ENCODE results near the gene HCST. TPM values are rescaled to one million over a fixed set of nuclear protein-coding genes. Genes with fewer than 3 reads are reported as not detected.
"Not testable (repeated sequence)": the region's sequence is repeated elsewhere in the genome, so short reads cannot be mapped to it uniquely, and the experiment has no call there.

HCST gene
- total and polyA plus RNA-seq, 10 donors, result 31.5 to 130 (median 63.9) TPM

DNA sequence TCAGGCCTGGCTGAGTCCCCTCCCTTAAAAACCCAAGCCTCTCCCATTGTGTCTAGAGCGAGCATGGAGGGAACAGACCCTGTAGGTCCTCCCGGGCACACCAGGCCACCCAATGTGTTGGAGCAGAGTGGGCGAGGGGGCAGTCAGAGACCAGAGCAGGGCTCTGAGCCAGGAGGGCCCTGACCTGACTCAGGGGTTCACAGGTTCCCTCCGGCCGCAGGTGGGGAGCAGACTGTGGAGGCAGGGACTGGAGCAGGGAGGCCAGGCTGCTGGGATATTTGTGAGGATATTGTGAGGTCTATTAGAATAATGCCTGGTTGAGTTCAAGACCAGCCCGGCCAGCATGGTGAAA, 7.3 kb downstream of the HCST start:
- DNase-seq, result no peak
- 41 to 61% (median 52%) methylated on average over 6 of the region's 6 CpGs for WGBS, 5 donors
- Histone ChIP-seq H3K36me3 (peaks cover 0 to 14% (median 0%) of the 10 kb centered on the region in 6 donors), H3K4me3 (peak overlapping the region in 1 of 8 donors; percentile 89), H3K27ac (peak overlapping the region; percentile 21 to 99 (median 96)), H3K4me1 (peaks cover 0 to 100% (median 49%) of the 10 kb centered on the region in 6 donors), H3K9me3 (no peaks in the 10 kb centered on the region), H3K27me3 (replicated peaks in 1 of 7) (no peaks in the 10 kb centered on the region)
- TF ChIP-seq POLR2AphosphoS5 (IDR thresholded peaks at IDR 0.05), result no peak
- TF ChIP-seq POLR2A (IDR thresholded peaks at IDR 0.05), result no peak
- TF ChIP-seq, protein P1, sequence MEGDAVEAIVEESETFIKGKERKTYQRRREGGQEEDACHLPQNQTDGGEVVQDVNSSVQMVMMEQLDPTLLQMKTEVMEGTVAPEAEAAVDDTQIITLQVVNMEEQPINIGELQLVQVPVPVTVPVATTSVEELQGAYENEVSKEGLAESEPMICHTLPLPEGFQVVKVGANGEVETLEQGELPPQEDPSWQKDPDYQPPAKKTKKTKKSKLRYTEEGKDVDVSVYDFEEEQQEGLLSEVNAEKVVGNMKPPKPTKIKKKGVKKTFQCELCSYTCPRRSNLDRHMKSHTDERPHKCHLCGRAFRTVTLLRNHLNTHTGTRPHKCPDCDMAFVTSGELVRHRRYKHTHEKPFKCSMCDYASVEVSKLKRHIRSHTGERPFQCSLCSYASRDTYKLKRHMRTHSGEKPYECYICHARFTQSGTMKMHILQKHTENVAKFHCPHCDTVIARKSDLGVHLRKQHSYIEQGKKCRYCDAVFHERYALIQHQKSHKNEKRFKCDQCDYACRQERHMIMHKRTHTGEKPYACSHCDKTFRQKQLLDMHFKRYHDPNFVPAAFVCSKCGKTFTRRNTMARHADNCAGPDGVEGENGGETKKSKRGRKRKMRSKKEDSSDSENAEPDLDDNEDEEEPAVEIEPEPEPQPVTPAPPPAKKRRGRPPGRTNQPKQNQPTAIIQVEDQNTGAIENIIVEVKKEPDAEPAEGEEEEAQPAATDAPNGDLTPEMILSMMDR (IDR thresholded peaks at IDR 0.05 in 8 of 11, conservative IDR thresholded peaks at IDR 0.05 in 3 of 11), result no peak
- intact Hi-C loops (cut with DNase I; ENCODE audit: low total_unique reads), result no loop called here

DNA sequence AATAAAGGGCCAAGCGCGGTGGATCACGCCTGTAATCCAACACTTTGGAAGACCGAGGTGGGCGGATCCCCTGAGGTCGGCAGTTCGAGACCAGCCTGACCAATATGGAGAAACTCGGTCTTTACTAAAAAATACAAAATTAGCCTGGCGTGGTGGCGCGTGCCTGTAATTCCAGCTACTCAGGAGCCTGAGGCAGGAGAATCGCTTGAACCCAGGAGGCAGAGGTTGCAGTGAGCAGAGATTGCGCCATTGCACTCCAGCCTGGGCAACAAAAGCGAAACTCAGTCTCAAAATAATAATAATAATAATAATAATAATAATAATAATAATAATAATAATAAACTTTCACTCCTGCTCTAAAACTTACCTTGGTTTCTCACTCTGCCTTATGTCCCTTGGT, 8.0 kb downstream of the HCST start:
- DNase-seq; intact Hi-C loops (cut with DNase I; ENCODE audit: low total_unique reads); H3K27me3 ChIP-seq (replicated peaks in 1 of 7); H3K9me3 ChIP-seq: not testable (repeated sequence)
- Histone ChIP-seq H3K36me3 (peaks cover 0 to 14% (median 0%) of the 10 kb centered on the region in 6 donors), H3K4me3 (peak overlapping the region in 1 of 8 donors; percentile 89), H3K4me1 (peaks cover 0 to 98% (median 51%) of the 10 kb centered on the region in 6 donors), H3K27ac (peak overlapping the region; percentile 21 to 99 (median 96))
- 90 to 95% (median 93%) methylated on average over 14 of the region's 14 CpGs for WGBS, 5 donors

DNA sequence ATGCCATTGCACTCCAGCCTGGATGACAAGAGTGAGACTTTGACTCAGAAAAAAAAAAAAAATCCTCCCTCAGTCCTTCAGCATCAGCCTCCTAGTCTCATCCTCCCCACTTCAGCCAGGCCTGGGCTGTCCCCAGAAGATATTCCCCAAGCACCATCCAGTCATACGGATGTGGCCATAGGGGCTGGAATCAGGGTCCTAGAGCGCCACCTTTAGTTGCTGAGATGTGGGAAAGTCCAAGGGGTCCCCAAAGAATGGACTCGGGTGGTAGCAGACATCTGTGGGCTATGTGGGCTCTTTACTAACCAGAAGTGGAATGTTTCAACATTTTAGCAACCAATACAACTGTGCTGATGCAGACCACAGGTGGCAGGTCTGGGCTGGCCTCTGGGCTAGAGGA, 8.8 kb downstream of the HCST start:
- peaks cover 0 to 95% (median 49%) of the 10 kb centered on the region in 6 donors for H3K4me1 ChIP-seq
- no peaks in the 10 kb centered on the region for H3K27me3 ChIP-seq (replicated peaks in 1 of 7)
- peaks cover 0 to 10% (median 0%) of the 10 kb centered on the region in 6 donors for H3K36me3 ChIP-seq
- no peaks in the 10 kb centered on the region for H3K9me3 ChIP-seq
- TF ChIP-seq, protein P1 (IDR thresholded peaks at IDR 0.05 in 8 of 11, conservative IDR thresholded peaks at IDR 0.05 in 3 of 11), result no peak
- TF ChIP-seq POLR2A (IDR thresholded peaks at IDR 0.05), result no peak
- TF ChIP-seq POLR2AphosphoS5 (IDR thresholded peaks at IDR 0.05), result no peak
- intact Hi-C loops (cut with DNase I; ENCODE audit: low total_unique reads), result no loop called here
- H3K4me3 ChIP-seq, result no peak overlapping the region
- peak overlapping the region in 6 of 8 donors; percentile 10 to 99 (median 96) for H3K27ac ChIP-seq
- no peak for DNase-seq
- 39 to 63% (median 55%) methylated on average over 3 of the region's 3 CpGs for WGBS, 5 donors

DNA sequence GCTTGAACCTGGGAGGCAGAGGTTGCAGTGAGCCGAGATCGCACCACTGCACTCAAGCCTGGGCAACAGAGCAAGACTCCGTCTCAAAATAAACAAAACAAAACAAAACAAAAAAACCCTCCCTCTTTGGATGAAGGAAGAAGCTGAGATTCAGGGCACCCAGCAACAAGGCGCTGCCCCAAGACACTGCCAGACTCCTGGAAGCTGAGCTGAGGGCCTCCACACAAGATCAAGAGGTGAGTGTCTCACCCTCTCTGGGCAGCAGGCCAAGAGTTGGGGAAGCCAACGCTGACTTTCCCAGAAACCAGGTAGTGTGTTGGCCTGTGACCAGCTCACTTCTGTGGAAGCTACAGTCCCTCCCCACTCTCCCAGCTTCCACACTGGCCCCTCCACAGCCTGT, 9.5 kb downstream of the HCST start:
- Histone ChIP-seq H3K27me3 (replicated peaks in 1 of 7) (no peaks in the 10 kb centered on the region), H3K36me3 (peaks cover 0 to 4% (median 0%) of the 10 kb centered on the region in 6 donors), H3K27ac (peak overlapping the region in 6 of 8 donors; percentile 10 to 99 (median 96)), H3K4me1 (peaks cover 0 to 89% (median 49%) of the 10 kb centered on the region in 6 donors), H3K9me3 (no peaks in the 10 kb centered on the region), H3K4me3 (no peak overlapping the region)
- intact Hi-C loops (cut with DNase I; ENCODE audit: low total_unique reads), result no loop called here
- TF ChIP-seq POLR2A (IDR thresholded peaks at IDR 0.05), result no peak
- no peak for TF ChIP-seq POLR2AphosphoS5 (IDR thresholded peaks at IDR 0.05)
- TF ChIP-seq, protein P1 (IDR thresholded peaks at IDR 0.05 in 8 of 11, conservative IDR thresholded peaks at IDR 0.05 in 3 of 11), result no peak
- 60 to 69% (median 60%) methylated on average over 5 of the region's 5 CpGs for WGBS, 5 donors
- DNase-seq, result peak; percentile 80

DNA sequence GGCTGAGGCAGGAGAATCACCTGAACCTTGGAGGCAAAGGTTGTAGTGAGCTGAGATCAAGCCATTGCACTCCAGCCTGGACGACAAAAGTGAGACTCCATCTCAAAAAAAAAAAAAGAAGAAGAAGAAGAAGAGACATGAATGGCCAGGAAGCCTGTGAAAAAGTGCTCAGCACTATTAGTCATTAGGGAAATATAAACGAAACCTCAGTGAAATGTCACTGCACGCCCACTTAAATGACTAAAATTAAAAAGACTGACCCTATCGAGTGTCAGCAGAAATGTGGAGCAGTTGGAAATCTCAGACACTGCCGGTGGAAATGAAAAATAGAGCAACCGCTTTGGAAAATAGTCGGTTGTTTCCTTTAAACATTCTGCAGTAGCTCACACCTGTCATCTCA, 11.3 kb downstream of the HCST start:
- TF ChIP-seq POLR2AphosphoS5 (IDR thresholded peaks at IDR 0.05) (no peak), POLR2A (IDR thresholded peaks at IDR 0.05) (no peak)
- TF ChIP-seq, protein P1 (IDR thresholded peaks at IDR 0.05 in 8 of 11, conservative IDR thresholded peaks at IDR 0.05 in 3 of 11), result no peak

More for the DNA sequence above, 11.3 kb downstream of the HCST start:
- Histone ChIP-seq H3K4me3 (no peak overlapping the region), H3K4me1 (peaks cover 0 to 71% (median 43%) of the 10 kb centered on the region in 6 donors), H3K27me3 (replicated peaks in 1 of 7) (no peaks in the 10 kb centered on the region), H3K9me3 (no peaks in the 10 kb centered on the region), H3K27ac (peak overlapping the region in 3 of 8 donors; percentile 4 to 96 (median 71)), H3K36me3 (no peaks in the 10 kb centered on the region)
- 31 to 56% (median 35%) methylated on average over 7 of the region's 7 CpGs for WGBS, 5 donors
- DNase-seq, result no peak
- intact Hi-C loops (cut with DNase I; ENCODE audit: low total_unique reads), result no loop called here

Measured in spleen (tissue), 11 donors.